GM21723 (cell line): Measurements from ENCODE around the gene JAK3.
"Not testable (repeated sequence)": the region's sequence is repeated elsewhere in the genome, so short reads cannot be mapped to it uniquely, and the experiment has no call there.

ENCODE experiments used
- ATAC-seq: cut with Tn5 transposase; IDR thresholded peaks from one replicate; pipeline ENCODE4 v1.9.1; 2021; ENCODE audit warnings: mild to moderate bottlenecking, moderate library complexity; ENCODE audit not compliant: unreplicated experiment

Gene JAK3

GRCh38 chr19:17807731-17808316 is 40.0 kb downstream of the JAK3 start:
- no peak for ATAC-seq

GRCh38 chr19:17806945-17807344 is 40.8 kb downstream of the JAK3 start:
- no peak for ATAC-seq

GRCh38 chr19:17805427-17805826 is 42.4 kb downstream of the JAK3 start:
- ATAC-seq, result no peak

GRCh38 chr19:17803264-17803896 is 44.4 kb downstream of the JAK3 start:
- ATAC-seq, result no peak

GRCh38 chr19:17802137-17802858 is 45.5 kb downstream of the JAK3 start:
- no peak for ATAC-seq

GRCh38 chr19:17798599-17798998 is 49.2 kb downstream of the JAK3 start:
- not testable (repeated sequence) for ATAC-seq

- no peak for ATAC-seq
Measured at GRCh38 chr19:17797424-17798201, 50.2 kb downstream of the JAK3 start.

GRCh38 chr19:17796838-17797423 is 50.9 kb downstream of the JAK3 start:
- no peak for ATAC-seq

GRCh38 chr19:17796013-17796837 is 51.6 kb downstream of the JAK3 start:
- ATAC-seq, result no peak

GRCh38 chr19:17795495-17795856 is 52.3 kb downstream of the JAK3 start:
- no peak for ATAC-seq

GRCh38 chr19:17794731-17795494 is 52.9 kb downstream of the JAK3 start, which contains the start of gene B3GNT3:
TSS of gene B3GNT3 (plus strand) at chr19:17795138. CDS start at chr19:17807808, 12,670 bp downstream.
- no peak for ATAC-seq

- ATAC-seq, result no peak
Measured at GRCh38 chr19:17794412-17794730, 53.4 kb downstream of the JAK3 start.

GRCh38 chr19:17790059-17790780 is 57.6 kb downstream of the JAK3 start:
- no peak for ATAC-seq

- ATAC-seq, result no peak
Measured at GRCh38 chr19:17788632-17789031, 59.1 kb downstream of the JAK3 start.

GRCh38 chr19:17787274-17787913 is 60.4 kb downstream of the JAK3 start:
- ATAC-seq, result no peak

- ATAC-seq, result no peak
Measured at GRCh38 chr19:17784201-17785008, 63.4 kb downstream of the JAK3 start.

- ATAC-seq, result not testable (repeated sequence)
Measured at GRCh38 chr19:17783721-17784120, 64.1 kb downstream of the JAK3 start.

GRCh38 chr19:17780781-17781180 is 67.0 kb downstream of the JAK3 start:
- ATAC-seq, result no peak
